Heart right ventricle (tissue), 16 donors: ENCODE data around the gene MMRN2. TPM values are rescaled to one million over a fixed set of nuclear protein-coding genes. Genes with fewer than 3 reads are reported as not detected.

Experiments used
- ATAC-seq, 8 donors: fragments of 200-7000 bp; cut with Tn5 transposase; one replicate each; pipeline ENCODE4 v1.9.1; 2020; ENCODE audit warnings: mild to moderate bottlenecking in 8 of 8, moderate library complexity in 8 of 8, moderate number of reproducible peaks in 1 of 8
- DNase-seq, 2 donors: peaks; one replicate each; pipeline ENCODE4 v3.0.0-alpha.2; 2020
- H3K27ac ChIP-seq, 10 donors: fragments of 200-600 bp; sonication (generic) in 2 of 10; one replicate each; pipeline versions ENCODE4 v1.5.0 to v1.8.0; 2020 to 2022; ENCODE audit warnings: mild to moderate bottlenecking in 3 of 10
- H3K27me3 ChIP-seq, 7 donors: fragments of 200-600 bp; one replicate each; pipeline ENCODE4 v1.8.0; 2021 to 2022; ENCODE audit warnings: mild to moderate bottlenecking in 2 of 7
- H3K36me3 ChIP-seq, 9 donors: fragments of 200-600 bp; sonication (generic) in 1 of 9; one replicate each; pipeline versions ENCODE4 v1.5.0 to v1.8.0; 2020 to 2022; ENCODE audit warnings: mild to moderate bottlenecking in 2 of 9
- H3K4me1 ChIP-seq, 9 donors: fragments of 200-600 bp; sonication (generic) in 1 of 9; one replicate each; pipeline versions ENCODE4 v1.5.0 to v1.8.0; 2020 to 2022; ENCODE audit warnings: mild to moderate bottlenecking in 4 of 9
- H3K4me3 ChIP-seq, 10 donors: fragments of 200-600 bp; sonication (generic) in 2 of 10; one replicate each; pipeline versions ENCODE4 v1.5.0 to v1.8.0; 2020 to 2022; ENCODE audit warnings: mild to moderate bottlenecking in 7 of 10, moderate library complexity in 2 of 10
- H3K9me3 ChIP-seq, 11 donors: fragments of 200-600 bp in 10 of 11; sonication (generic) in 2 of 11; one replicate each; pipeline versions ENCODE4 v1.5.0 to v1.8.0; 2013 to 2022; ENCODE audit warnings: mild to moderate bottlenecking in 2 of 11, control low read depth in 1 of 11, moderate library complexity in 1 of 11
- WGBS, 2 donors: extraction: QIAGEN DNeasy Blood & Tissue Kit; methylation state at CpG; one replicate each; pipeline ENCODE4 v1.1.7; 2013; ENCODE audit warnings: inconsistent platforms in 1 of 2; 5-methylcytosine and 5-hydroxymethylcytosine counted together
- intact Hi-C, 10 donors: fragments of 100-400 bp; cut with DNase I; formaldehyde crosslinking; loops; one replicate each; pipeline versions ENCODE4 v1.11.1 to v1.14.2; 2022
- polyA plus RNA-seq, 2 donors: library from polyadenylated mRNA; stranded (reverse); fragments of 200-250 nt; gene quantifications; one replicate each; pipeline ENCODE4 v1.2.3, GENCODE V29; 2013
- total RNA-seq, 10 donors: library from RNA; stranded (reverse); fragmentation: NEBNext Ultra II Directional in 3 of 10; extraction: Animal tissue kit (Norgen Biotek cat#: 25700) in 3 of 10; gene quantifications; one replicate each; pipeline versions ENCODE4 v1.2.1 to v1.2.4, GENCODE V29; 2021 to 2023
- TF ChIP-seq, protein P1 (sequence below), 9 donors: fragments of 200-600 bp; sonication (generic) in 2 of 9; IDR thresholded peaks; one replicate each; pipeline versions ENCODE4 v1.5.0 to v1.8.0; 2021 to 2022; ENCODE audit warnings: antibody characterized with exemption in 9 of 9, mild to moderate bottlenecking in 5 of 9, moderate library complexity in 1 of 9
- donor health status: Arrhythmogenic right ventricular cardiomyopathy.
- donor health status: ischemic (EF 13 %, LVEDD 7.1; RV severe dilation, severe dysfunction).
- donor health status: healthy with polysubstance abuse.
- donor health status: DM: no; HTN: yes; CAD: no.
- donor health status: DM: no; HTN: no; CAD: no.
- donor health status: ischemic (EF 25% LVEDD 6.9; RV normal size, moderate dysfunction).
- donor health status: ischemic (EF 25% LVEDD 5.7; RV mildly dilated, moderate dysfunction).
- donor health status: healthy.
- donor health status: DM: yes; HTN: yes; CAD: no.
- donor health status: Ischemic cardiomyopathy.
- donor health status: ischemic (EF 35%, LVEDD 5.7; RV mildly dilated, moderate dysfunction).
- donor health status: nonischemic (EF 11% LVEDD 7.7; RV severe dilation, severe dysfunction).
- donor health status: DM: yes; HTN: yes; CAD: no.
- donor health status: PGD.
- donor health status: ischemic (EF 29% LVEDD 5.4; RV normal size, mild dysfunction).
- donor health status: nonischemic (EF 23%, LVEDD 6.1; RV moderate dilation, normal function).

Gene MMRN2
- total and polyA plus RNA-seq, 12 donors: 22.5 to 43.2 (median 33.2) TPM

DNA sequence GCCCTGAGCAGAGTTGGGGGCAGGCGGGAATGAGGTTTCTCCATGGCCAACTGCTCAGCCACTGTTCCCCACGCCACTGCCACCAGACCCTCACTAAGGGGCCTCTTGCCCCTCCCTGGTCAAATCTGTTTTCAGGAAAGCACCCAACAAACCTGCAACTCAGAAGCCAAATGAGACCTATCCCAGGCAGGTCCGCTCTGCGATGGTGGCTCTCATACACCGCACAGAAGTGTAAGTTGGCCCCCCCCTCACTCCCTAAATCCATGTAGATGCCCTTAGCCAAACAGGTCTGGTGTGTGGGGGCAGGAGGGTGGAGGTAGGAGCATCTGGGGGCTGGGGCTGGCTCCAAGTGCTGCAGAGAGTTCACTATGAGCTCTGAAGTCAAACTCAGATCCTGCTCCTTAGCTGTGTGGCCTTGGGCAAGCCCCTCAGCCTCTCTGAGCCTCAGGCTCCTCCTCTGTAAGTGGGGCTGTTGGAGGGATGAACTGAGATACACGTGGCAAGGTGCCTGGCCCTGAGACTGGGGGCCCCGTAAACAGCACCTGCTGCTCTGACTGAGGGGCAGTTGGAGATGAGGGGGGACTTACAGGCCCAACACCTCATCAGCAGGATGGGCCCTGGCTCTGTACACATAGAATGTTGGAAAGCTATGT is 1.1 kb downstream of the MMRN2 start:
- peaks cover 0 to 7% (median 0%) of the 10 kb centered on the region in 9 donors for H3K36me3 ChIP-seq
- DNase-seq: no peak
- 62 to 64% methylated on average over 7 of the region's 7 CpGs for WGBS, 2 donors
- H3K27me3 ChIP-seq: no peaks in the 10 kb centered on the region
- peak overlapping the region; percentile 23 to 68 (median 58) for H3K4me3 ChIP-seq
- TF ChIP-seq, protein P1, sequence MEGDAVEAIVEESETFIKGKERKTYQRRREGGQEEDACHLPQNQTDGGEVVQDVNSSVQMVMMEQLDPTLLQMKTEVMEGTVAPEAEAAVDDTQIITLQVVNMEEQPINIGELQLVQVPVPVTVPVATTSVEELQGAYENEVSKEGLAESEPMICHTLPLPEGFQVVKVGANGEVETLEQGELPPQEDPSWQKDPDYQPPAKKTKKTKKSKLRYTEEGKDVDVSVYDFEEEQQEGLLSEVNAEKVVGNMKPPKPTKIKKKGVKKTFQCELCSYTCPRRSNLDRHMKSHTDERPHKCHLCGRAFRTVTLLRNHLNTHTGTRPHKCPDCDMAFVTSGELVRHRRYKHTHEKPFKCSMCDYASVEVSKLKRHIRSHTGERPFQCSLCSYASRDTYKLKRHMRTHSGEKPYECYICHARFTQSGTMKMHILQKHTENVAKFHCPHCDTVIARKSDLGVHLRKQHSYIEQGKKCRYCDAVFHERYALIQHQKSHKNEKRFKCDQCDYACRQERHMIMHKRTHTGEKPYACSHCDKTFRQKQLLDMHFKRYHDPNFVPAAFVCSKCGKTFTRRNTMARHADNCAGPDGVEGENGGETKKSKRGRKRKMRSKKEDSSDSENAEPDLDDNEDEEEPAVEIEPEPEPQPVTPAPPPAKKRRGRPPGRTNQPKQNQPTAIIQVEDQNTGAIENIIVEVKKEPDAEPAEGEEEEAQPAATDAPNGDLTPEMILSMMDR (IDR thresholded peaks at IDR 0.05): no peak
- peaks cover 0 to 15% (median 0%) of the 10 kb centered on the region in 11 donors for H3K9me3 ChIP-seq
- peak overlapping the region; percentile 85 to 97 (median 90) for H3K27ac ChIP-seq
- peaks cover 21 to 91% (median 72%) of the 10 kb centered on the region in 9 donors for H3K4me1 ChIP-seq
- intact Hi-C loops: no loop called here
- ATAC-seq: no peak

DNA sequence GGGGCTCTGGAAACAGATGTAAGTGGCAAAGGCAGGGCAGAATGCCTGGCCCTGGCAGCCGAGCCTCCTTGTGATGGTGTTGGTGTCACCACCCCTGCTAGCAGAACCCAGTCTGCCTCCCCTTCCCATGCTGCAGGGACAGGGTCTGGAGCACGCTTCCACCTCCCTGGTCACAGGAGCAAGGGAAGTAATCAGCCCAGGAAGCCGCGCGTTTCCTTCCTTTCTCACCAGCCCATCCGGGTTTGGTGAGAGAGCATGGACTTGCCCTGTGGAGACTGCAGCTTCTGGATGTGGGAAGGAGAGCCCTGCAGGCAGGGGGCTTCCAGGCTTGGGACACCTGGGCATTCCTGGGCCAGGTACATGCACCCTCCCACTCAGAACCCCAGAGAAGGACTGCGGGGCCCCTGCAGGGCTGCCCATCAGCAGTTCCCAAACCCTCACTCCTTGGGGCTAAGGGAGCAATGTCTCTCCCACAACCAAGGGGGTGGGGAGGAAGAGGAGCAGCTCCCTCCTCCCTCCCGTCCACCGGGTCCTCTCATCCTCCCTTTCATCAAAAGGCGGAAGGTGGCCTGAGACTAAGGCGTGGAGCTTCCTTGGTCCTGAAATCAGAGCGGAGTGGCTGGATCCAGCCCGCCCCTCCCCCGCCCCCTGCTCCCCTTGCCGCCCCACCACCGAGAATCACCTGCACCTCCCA is 1.8 kb downstream of the MMRN2 start:
- WGBS, 2 donors: 53 to 57% methylated on average over 15 to 16 of the region's 16 CpGs

DNA sequence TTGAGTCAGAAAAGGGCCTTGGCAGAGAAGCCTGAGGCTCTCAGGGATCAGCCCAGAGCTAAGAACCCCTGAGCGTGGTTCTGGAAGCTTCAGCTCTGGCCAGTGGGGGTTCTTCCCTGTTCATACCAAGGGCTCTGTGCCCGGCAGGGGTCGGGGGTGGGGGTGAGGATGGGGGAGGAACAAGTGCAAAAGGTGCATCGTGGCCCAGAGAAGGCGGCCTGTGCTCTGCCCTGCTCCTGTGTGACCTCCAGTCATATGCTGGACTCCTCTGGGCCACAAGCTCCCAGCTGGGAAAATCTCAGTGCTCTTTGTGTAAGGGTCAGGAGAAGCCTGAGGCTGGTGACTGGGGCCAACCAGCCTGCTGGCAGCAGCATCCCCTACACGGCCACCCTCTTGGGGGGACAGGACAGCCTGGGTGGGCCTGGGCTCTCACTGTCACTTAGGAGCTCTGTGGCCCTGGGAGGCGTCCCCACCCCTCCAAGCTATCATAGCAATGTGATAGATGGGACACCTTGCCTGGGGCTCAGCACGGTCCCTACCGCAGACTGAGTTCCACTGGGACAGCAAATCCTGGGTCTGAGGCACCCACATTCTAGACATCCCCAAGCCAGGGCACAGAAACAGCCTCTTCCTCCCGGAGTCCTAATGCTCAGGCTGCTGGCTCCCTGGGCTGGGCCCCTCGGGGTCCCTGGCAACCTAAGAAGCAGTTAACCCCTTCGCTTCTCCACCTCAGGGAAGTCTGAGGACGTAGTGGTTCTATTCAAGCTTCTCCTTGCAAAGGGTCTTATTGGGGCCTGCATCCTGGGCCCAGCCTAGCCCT is 2.5 kb downstream of the MMRN2 start:
- ATAC-seq (no peak), DNase-seq (no peak)
- peaks cover 0 to 15% (median 0%) of the 10 kb centered on the region in 11 donors for H3K9me3 ChIP-seq
- H3K36me3 ChIP-seq: peaks cover 0 to 9% (median 0%) of the 10 kb centered on the region in 9 donors
- peak overlapping the region; percentile 35 to 68 (median 58) for H3K4me3 ChIP-seq
- no peaks in the 10 kb centered on the region for H3K27me3 ChIP-seq
- H3K27ac ChIP-seq: peak overlapping the region; percentile 85 to 97 (median 90)
- WGBS, 2 donors: 57 to 66% methylated on average over 13 of the region's 13 CpGs
- TF ChIP-seq, protein P1 (IDR thresholded peaks at IDR 0.05): no peak
- peaks cover 17 to 96% (median 72%) of the 10 kb centered on the region in 9 donors for H3K4me1 ChIP-seq
- intact Hi-C loops: no loop called here

More for the DNA sequence above, 1.8 kb downstream of the MMRN2 start:
- ATAC-seq (peak in 4 of 8 donors; percentile 2 to 31 (median 28)), DNase-seq (peak in 1 of 2 donors; percentile 67)
- Histone ChIP-seq H3K27ac (peak overlapping the region; percentile 85 to 97 (median 90)), H3K9me3 (peaks cover 0 to 15% (median 0%) of the 10 kb centered on the region in 11 donors), H3K4me3 (peak overlapping the region; percentile 35 to 68 (median 58)), H3K4me1 (peaks cover 18 to 96% (median 72%) of the 10 kb centered on the region in 9 donors), H3K27me3 (no peaks in the 10 kb centered on the region), H3K36me3 (peaks cover 0 to 9% (median 0%) of the 10 kb centered on the region in 9 donors)
- TF ChIP-seq, protein P1 (IDR thresholded peaks at IDR 0.05): no peak
- intact Hi-C loops: no loop called here
